Body of pancreas (tissue), 4 donors: Measurements from ENCODE around the gene KLHDC8B. TPM values are rescaled to one million over a fixed set of nuclear protein-coding genes. Genes with fewer than 3 reads are reported as not detected.

Experiments used
- ATAC-seq: fragments of 150-250 bp; one replicate; pipeline ENCODE4 v1.9.1; 2016
- DNase-seq, 4 donors: peaks; one replicate each; pipeline ENCODE4 v3.0.0-alpha.2; 2019
- H3K27ac ChIP-seq, 4 donors: fragments of 200-600 bp; sonication (generic); 1 replicate in 3 of 4; 2 replicates in 1 of 4; pipeline versions ENCODE4 v1.5.1 to v1.6.1; 2016 to 2019; ENCODE audit warnings: mild to moderate bottlenecking in 1 of 4, mixed read lengths in 1 of 4, moderate library complexity in 1 of 4
- H3K27me3 ChIP-seq, 2 donors: fragments of 200-600 bp; sonication (generic); one replicate each; pipeline ENCODE4 v1.6.0; 2016; ENCODE audit warnings: mild to moderate bottlenecking in 1 of 2
- H3K36me3 ChIP-seq, 2 donors: fragments of 200-600 bp; sonication (generic); replicated peaks in 1 of 2; 2 replicates each; pipeline ENCODE4 v1.5.1; 2016; ENCODE audit warnings: low read depth in 2 of 2; ENCODE audit not compliant: insufficient read depth in 1 of 2
- H3K4me1 ChIP-seq: fragments of 200-600 bp; sonication (generic); one replicate; pipeline ENCODE4 v1.6.0; 2016
- H3K4me3 ChIP-seq, 2 donors: fragments of 200-600 bp; sonication (generic); 1 replicate in 1 of 2; 2 replicates in 1 of 2; pipeline ENCODE4 v1.5.1; 2016 to 2019
- H3K9me3 ChIP-seq, 3 donors: fragments of 200-600 bp; sonication (generic); 1 replicate in 2 of 3; 2 replicates in 1 of 3; pipeline ENCODE4 v1.5.1; 2016
- POLR2A ChIP-seq, 3 donors: fragments of 450-650 bp; IDR thresholded peaks; one replicate each; pipeline ENCODE4 v1.6.1; 2016; ENCODE audit warnings: antibody characterized with exemption in 3 of 3, mild to moderate bottlenecking in 2 of 3
- WGBS, 2 donors: methylation state at CpG; one replicate each; pipeline ENCODE4 v1.1.5; 2017; 5-methylcytosine and 5-hydroxymethylcytosine counted together
- intact Hi-C: fragments of 100-400 bp; cut with DNase I; formaldehyde crosslinking; loops from one replicate; pipeline ENCODE4 v1.15.1; 2023
- total RNA-seq, 2 donors: library from RNA; depleted of rRNA; stranded (reverse); fragments of >200 nt; gene quantifications; one replicate each; pipeline ENCODE4 v1.1.0, GENCODE V29; 2016
- TF ChIP-seq, protein P1 (sequence below), 7 experiments: fragments of 450-650 bp in 4 of 7; fragments of 200-600 bp in 3 of 7; sonication (generic) in 3 of 7; IDR thresholded peaks; one replicate each; pipeline ENCODE4 v1.5.1; 2016 to 2019; ENCODE audit warnings: antibody characterized with exemption in 7 of 7

Gene KLHDC8B
- total RNA-seq, 2 donors from 2014 or later: 19.5 to 22.1 TPM

DNA sequence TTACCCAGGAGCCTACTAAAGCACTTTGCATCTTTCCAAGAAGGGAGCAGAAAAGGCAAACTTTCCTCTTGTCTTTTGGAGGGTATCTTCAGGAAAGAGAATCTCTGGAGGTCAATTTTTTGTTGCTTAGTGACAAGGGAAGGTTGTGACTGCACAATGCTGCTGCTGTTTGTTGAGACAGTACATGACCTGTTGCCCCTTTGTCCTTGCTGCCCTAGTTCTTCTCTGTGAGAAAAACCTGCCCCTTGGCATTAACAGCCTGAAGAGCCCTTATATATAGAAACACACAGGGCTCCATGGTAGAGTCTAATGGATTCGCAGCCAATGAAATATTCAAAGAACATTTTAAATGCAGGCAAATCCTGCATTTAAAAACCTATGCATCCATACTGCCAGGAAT lies 20.3 kb downstream of the KLHDC8B start:
- H3K27ac ChIP-seq: no peak overlapping the region
- H3K36me3 ChIP-seq: no peaks in the 10 kb centered on the region
- H3K4me3 ChIP-seq: no peak overlapping the region
- H3K27me3 ChIP-seq: no peaks in the 10 kb centered on the region
- TF ChIP-seq, protein P1, sequence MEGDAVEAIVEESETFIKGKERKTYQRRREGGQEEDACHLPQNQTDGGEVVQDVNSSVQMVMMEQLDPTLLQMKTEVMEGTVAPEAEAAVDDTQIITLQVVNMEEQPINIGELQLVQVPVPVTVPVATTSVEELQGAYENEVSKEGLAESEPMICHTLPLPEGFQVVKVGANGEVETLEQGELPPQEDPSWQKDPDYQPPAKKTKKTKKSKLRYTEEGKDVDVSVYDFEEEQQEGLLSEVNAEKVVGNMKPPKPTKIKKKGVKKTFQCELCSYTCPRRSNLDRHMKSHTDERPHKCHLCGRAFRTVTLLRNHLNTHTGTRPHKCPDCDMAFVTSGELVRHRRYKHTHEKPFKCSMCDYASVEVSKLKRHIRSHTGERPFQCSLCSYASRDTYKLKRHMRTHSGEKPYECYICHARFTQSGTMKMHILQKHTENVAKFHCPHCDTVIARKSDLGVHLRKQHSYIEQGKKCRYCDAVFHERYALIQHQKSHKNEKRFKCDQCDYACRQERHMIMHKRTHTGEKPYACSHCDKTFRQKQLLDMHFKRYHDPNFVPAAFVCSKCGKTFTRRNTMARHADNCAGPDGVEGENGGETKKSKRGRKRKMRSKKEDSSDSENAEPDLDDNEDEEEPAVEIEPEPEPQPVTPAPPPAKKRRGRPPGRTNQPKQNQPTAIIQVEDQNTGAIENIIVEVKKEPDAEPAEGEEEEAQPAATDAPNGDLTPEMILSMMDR (IDR thresholded peaks at IDR 0.05): no peak
- TF ChIP-seq POLR2A (IDR thresholded peaks at IDR 0.05): no peak
- intact Hi-C loops: no loop called here
- 74% methylated on average over 1 of the region's 1 CpG for WGBS, 2 donors
- no peak for ATAC-seq
- no peaks in the 10 kb centered on the region for H3K9me3 ChIP-seq
- H3K4me1 ChIP-seq: no peaks in the 10 kb centered on the region
- DNase-seq: no peak

DNA sequence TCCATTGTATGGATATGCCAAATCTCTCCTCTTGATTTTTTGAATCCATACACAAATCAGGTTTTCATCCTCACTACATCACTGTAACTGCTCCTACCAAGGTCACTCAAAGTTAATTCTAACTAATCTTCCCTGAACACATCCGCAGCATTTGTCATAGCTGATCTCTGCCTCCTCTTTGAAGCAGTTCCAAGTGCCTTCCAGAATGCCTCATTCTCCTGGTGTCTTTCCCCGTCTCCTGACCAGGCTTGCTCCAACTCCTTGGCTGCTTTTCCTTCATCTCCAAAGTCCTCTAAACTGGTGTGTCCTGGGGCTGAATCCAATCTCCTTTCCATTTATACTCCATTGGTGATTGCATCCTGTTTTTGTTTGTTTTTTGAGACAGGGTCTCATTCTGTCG lies 26.8 kb downstream of the KLHDC8B start:
- peaks cover 5% of the 10 kb centered on the region for H3K4me1 ChIP-seq
- intact Hi-C loops: no loop called here
- no peak overlapping the region for H3K4me3 ChIP-seq
- H3K9me3 ChIP-seq: no peaks in the 10 kb centered on the region
- no peak overlapping the region for H3K27ac ChIP-seq
- whole genome bisulfite sequencing, 2 donors: 61 to 63% methylated on average over 3 of the region's 3 CpGs
- DNase-seq (no peak), ATAC-seq (no peak)
- H3K27me3 ChIP-seq: peaks cover 0 to 4% of the 10 kb centered on the region in 2 donors
- no peaks in the 10 kb centered on the region for H3K36me3 ChIP-seq
- TF ChIP-seq, protein P1 (IDR thresholded peaks at IDR 0.05): no peak
- no peak for TF ChIP-seq POLR2A (IDR thresholded peaks at IDR 0.05)

DNA sequence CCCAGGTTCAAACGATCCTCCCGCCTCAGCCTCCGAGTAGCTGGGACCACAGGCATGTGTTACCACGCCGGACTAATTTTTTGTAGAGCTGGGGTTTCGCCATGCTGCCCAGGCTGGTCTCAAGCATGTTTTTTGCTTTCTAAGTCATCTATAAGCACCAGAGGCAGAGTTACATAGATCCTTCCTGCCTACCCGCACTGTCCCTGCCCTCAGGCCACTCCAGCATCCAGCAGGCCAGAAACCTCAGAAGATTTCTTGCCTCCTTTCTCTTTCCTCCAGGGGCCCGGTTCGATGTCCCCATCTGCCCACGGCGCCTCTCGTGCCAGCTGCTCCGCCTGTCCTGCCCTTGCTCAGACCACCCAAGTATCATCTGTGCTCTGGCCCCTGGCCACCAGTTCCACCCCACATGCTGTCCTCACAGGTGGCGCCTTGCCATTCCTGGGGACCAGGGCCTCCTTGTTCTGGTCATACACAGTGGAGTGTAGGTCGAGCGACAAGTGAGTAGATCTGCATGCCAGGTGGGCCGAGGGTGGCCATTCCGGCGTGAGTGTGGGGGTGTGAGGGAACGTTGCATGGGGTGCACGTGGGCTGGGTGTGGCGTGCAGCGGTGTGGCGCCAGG lies 27.3 kb downstream of the KLHDC8B start:
- WGBS, 2 donors: 75 to 78% methylated on average over 24 of the region's 24 CpGs
- TF ChIP-seq POLR2A (IDR thresholded peaks at IDR 0.05): no peak
- TF ChIP-seq, protein P1 (IDR thresholded peaks at IDR 0.05): no peak
- no peaks in the 10 kb centered on the region for H3K9me3 ChIP-seq
- peaks cover 5% of the 10 kb centered on the region for H3K4me1 ChIP-seq
- intact Hi-C loops: no loop called here
- no peak for DNase-seq
- no peak for ATAC-seq
- H3K4me3 ChIP-seq: no peak overlapping the region
- no peaks in the 10 kb centered on the region for H3K36me3 ChIP-seq
- H3K27me3 ChIP-seq: peaks cover 0 to 4% of the 10 kb centered on the region in 2 donors
- no peak overlapping the region for H3K27ac ChIP-seq

DNA sequence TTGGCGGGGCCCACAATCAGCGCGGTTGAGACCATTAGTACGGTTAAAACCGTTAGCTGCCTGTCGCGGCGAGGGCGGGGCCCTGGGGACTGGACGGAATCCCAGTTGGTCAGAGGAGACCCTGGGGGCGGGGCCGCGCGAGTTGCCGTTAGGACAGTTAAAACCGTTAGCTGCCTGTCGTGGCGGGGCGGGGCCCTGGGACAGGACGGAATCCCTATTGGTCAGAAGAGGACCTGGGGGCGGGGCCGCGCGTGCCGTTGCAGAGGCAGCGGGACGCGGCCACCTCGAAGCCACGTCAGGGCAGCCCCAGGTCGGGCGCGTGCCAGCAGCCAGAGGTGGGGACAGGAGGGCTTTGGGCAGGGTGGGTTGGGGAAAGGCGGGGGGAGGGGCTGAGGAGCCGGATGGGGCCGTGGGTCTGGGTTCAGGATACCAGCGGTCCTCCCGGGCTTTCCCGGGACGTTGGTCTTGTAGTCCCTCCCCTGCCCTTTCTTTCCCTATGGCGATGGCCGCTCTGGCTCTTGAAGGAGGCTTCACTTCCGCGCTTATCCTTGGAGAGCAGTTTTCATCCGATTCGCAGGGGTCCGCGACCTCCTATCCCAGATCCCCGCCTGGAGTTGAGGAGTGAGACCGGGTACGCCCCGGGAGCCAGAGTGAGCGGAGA lies 28.0 kb downstream of the KLHDC8B start:
- intact Hi-C loops: no loop called here
- Histone ChIP-seq H3K27ac (no peak overlapping the region), H3K4me1 (peaks cover 5% of the 10 kb centered on the region), H3K9me3 (no peaks in the 10 kb centered on the region), H3K4me3 (no peak overlapping the region), H3K27me3 (peaks cover 0 to 4% of the 10 kb centered on the region in 2 donors), H3K36me3 (no peaks in the 10 kb centered on the region)
- peak; percentile 57 to 81 (median 70) for DNase-seq
- peak; percentile 73 for ATAC-seq
- TF ChIP-seq, protein P1 (IDR thresholded peaks at IDR 0.05): no peak
- TF ChIP-seq POLR2A (IDR thresholded peaks at IDR 0.05): no peak
- WGBS, 2 donors: 28 to 30% methylated on average over 27 to 39 of the region's 53 CpGs

DNA sequence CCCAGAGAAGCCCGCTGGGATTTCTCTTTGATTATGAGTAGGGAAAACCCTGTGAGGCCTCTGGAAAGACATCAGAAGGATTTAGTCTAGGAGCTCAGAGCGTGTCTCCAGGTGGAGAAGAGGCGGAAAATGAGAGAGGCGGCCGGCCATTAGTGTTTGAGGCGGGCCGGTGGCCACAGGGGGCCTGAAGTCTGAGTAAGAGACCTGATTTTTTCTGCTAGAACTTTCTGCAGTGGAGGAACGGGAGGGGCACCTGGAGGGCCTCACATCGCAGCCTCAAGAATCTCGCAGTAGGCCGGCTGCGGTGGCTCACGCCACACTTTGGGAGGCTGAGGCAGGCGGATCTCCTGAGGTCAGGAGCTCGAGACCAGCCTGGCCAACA lies 28.5 kb downstream of the KLHDC8B start:
- Histone ChIP-seq H3K27ac (no peak overlapping the region), H3K9me3 (no peaks in the 10 kb centered on the region), H3K27me3 (peaks cover 0 to 4% of the 10 kb centered on the region in 2 donors), H3K4me3 (no peak overlapping the region), H3K4me1 (peaks cover 5% of the 10 kb centered on the region), H3K36me3 (no peaks in the 10 kb centered on the region)
- 82 to 84% methylated on average over 15 of the region's 15 CpGs for WGBS, 2 donors
- intact Hi-C loops: no loop called here
- TF ChIP-seq POLR2A (IDR thresholded peaks at IDR 0.05): no peak
- TF ChIP-seq, protein P1 (IDR thresholded peaks at IDR 0.05): no peak
- DNase-seq: no peak
- ATAC-seq: no peak
